ENCODE data around the gene CD163L1. TPM values are rescaled to one million over a fixed set of nuclear protein-coding genes. Genes with fewer than 3 reads are reported as not detected.

Gene CD163L1
- total RNA-seq, 1 donor from 2014 or later: not detected

GRCh38 chr12:7351177-7351576, 92.8 kb downstream of the CD163L1 start:
- Histone ChIP-seq H3K79me2 (ENCODE audit: low read depth) (no peaks in the 10 kb centered on the region), H3K9me3 (ENCODE audit: low read depth) (no peaks in the 10 kb centered on the region), H3K4me1 (no peaks in the 10 kb centered on the region), H3K27ac (no peak overlapping the region), H3K36me3 (no peaks in the 10 kb centered on the region), H4K20me1 (ENCODE audit: low read depth) (no peaks in the 10 kb centered on the region), H3K27me3 (no peaks in the 10 kb centered on the region), H3K9ac (no peak overlapping the region), H2AFZ (replicated peaks) (no peak overlapping the region), H3K4me2 (no peak overlapping the region), H3F3A (ENCODE audit: low read depth) (no peaks in the 10 kb centered on the region), H3K4me3 (no peak overlapping the region)
- no peaks in the 10 kb centered on the region for H3K36me3 Mint-ChIP-seq
- TF ChIP-seq EZH2phosphoT487 (IDR thresholded peaks at IDR 0.05) (no peak), EZH2 (IDR thresholded peaks at IDR 0.05) (no peak), CTCF (IDR thresholded peaks at IDR 0.05) (no peak)
- DNase-seq (ENCODE audit: low spot score): no peak
- no peak overlapping the region for H3K27ac Mint-ChIP-seq
- H3K4me3 Mint-ChIP-seq: no peak overlapping the region
- H3K27me3 Mint-ChIP-seq (ENCODE audit: insufficient read depth, low read depth): no peaks in the 10 kb centered on the region
- H3K4me1 Mint-ChIP-seq: no peaks in the 10 kb centered on the region
- H3K9me3 Mint-ChIP-seq: no peaks in the 10 kb centered on the region

GRCh38 chr12:7349418-7349817, 94.5 kb downstream of the CD163L1 start:
- H4K20me1 ChIP-seq (ENCODE audit: low read depth): no peaks in the 10 kb centered on the region
- Mint-ChIP-seq H3K4me3 (no peak overlapping the region), H3K27ac (no peak overlapping the region), H3K9me3 (peaks cover 4% of the 10 kb centered on the region), H3K27me3 (ENCODE audit: insufficient read depth, low read depth) (no peaks in the 10 kb centered on the region), H3K4me1 (no peaks in the 10 kb centered on the region), H3K36me3 (no peaks in the 10 kb centered on the region)
- H3F3A ChIP-seq (ENCODE audit: low read depth): no peaks in the 10 kb centered on the region
- H3K4me2 ChIP-seq: no peak overlapping the region
- H3K79me2 ChIP-seq (ENCODE audit: low read depth): no peaks in the 10 kb centered on the region
- H2AFZ ChIP-seq (replicated peaks): no peak overlapping the region
- no peak overlapping the region for H3K9ac ChIP-seq
- no peaks in the 10 kb centered on the region for H3K27me3 ChIP-seq
- H3K9me3 ChIP-seq (ENCODE audit: low read depth): no peaks in the 10 kb centered on the region
- H3K27ac ChIP-seq: no peak overlapping the region
- H3K36me3 ChIP-seq: no peaks in the 10 kb centered on the region
- TF ChIP-seq EZH2 (IDR thresholded peaks at IDR 0.05): no peak
- no peak for TF ChIP-seq EZH2phosphoT487 (IDR thresholded peaks at IDR 0.05)
- TF ChIP-seq CTCF (IDR thresholded peaks at IDR 0.05): no peak
- H3K4me3 ChIP-seq: no peak overlapping the region
- no peaks in the 10 kb centered on the region for H3K4me1 ChIP-seq
- DNase-seq (ENCODE audit: low spot score): no peak

GRCh38 chr12:7346551-7347225, 97.3 kb downstream of the CD163L1 start:
- Histone ChIP-seq H3K4me2 (no peak overlapping the region), H3K36me3 (no peaks in the 10 kb centered on the region), H4K20me1 (ENCODE audit: low read depth) (no peaks in the 10 kb centered on the region), H3K9me3 (ENCODE audit: low read depth) (no peaks in the 10 kb centered on the region), H3F3A (ENCODE audit: low read depth) (no peaks in the 10 kb centered on the region), H3K4me3 (no peak overlapping the region), H3K9ac (no peak overlapping the region), H3K4me1 (no peaks in the 10 kb centered on the region), H3K79me2 (ENCODE audit: low read depth) (no peaks in the 10 kb centered on the region), H3K27me3 (no peaks in the 10 kb centered on the region), H2AFZ (replicated peaks) (peak overlapping the region; percentile 82), H3K27ac (no peak overlapping the region)
- H3K4me3 Mint-ChIP-seq: no peak overlapping the region
- DNase-seq (ENCODE audit: low spot score): no peak
- H3K27ac Mint-ChIP-seq: no peak overlapping the region
- peaks cover 3% of the 10 kb centered on the region for H3K27me3 Mint-ChIP-seq (ENCODE audit: insufficient read depth, low read depth)
- H3K36me3 Mint-ChIP-seq: no peaks in the 10 kb centered on the region
- no peak for TF ChIP-seq EZH2phosphoT487 (IDR thresholded peaks at IDR 0.05)
- TF ChIP-seq CTCF (IDR thresholded peaks at IDR 0.05): no peak
- no peak for TF ChIP-seq EZH2 (IDR thresholded peaks at IDR 0.05)
- H3K4me1 Mint-ChIP-seq: no peaks in the 10 kb centered on the region
- peaks cover 4% of the 10 kb centered on the region for H3K9me3 Mint-ChIP-seq

Measured in neural progenitor cell (in vitro differentiated cells).